NCI-H1048 (cell line): Measurements from ENCODE around the gene NUBPL.
"Not testable (repeated sequence)": the region's sequence is repeated elsewhere in the genome, so short reads cannot be mapped to it uniquely, and the experiment has no call there.

Source experiments
- DNase-seq: peaks from one replicate; lab custom pipeline; 2025; lab: John Stamatoyannopoulos, UW

The NUBPL gene

GRCh38 chr14:31677052-31677451 is 115.8 kb downstream of the NUBPL start:
- DNase-seq, result no peak

- no peak for DNase-seq
Measured at GRCh38 chr14:31677630-31678029, 116.4 kb downstream of the NUBPL start.

GRCh38 chr14:31678421-31679249 is 117.4 kb downstream of the NUBPL start:
- DNase-seq, result no peak

GRCh38 chr14:31682768-31683167 is 121.6 kb downstream of the NUBPL start:
- no peak for DNase-seq

GRCh38 chr14:31687726-31688125 is 126.5 kb downstream of the NUBPL start:
- no peak for DNase-seq

GRCh38 chr14:31690056-31690455 is 128.9 kb downstream of the NUBPL start:
- no peak for DNase-seq

GRCh38 chr14:31692376-31692781 is 131.2 kb downstream of the NUBPL start:
- DNase-seq, result no peak

- no peak for DNase-seq
Measured at GRCh38 chr14:31696378-31696777, 135.2 kb downstream of the NUBPL start.

GRCh38 chr14:31699809-31700208 is 138.6 kb downstream of the NUBPL start:
- no peak for DNase-seq

- no peak for DNase-seq
Measured at GRCh38 chr14:31700282-31701074, 139.3 kb downstream of the NUBPL start.

- DNase-seq, result no peak
Measured at GRCh38 chr14:31702130-31702529, 140.9 kb downstream of the NUBPL start.

- no peak for DNase-seq
Measured at GRCh38 chr14:31703056-31703455, 141.9 kb downstream of the NUBPL start.

- no peak for DNase-seq
Measured at GRCh38 chr14:31705731-31706130, 144.5 kb downstream of the NUBPL start.

GRCh38 chr14:31708661-31709060 is 147.5 kb downstream of the NUBPL start:
- DNase-seq, result not testable (repeated sequence)

GRCh38 chr14:31712244-31713127 is 151.3 kb downstream of the NUBPL start:
- DNase-seq, result no peak

GRCh38 chr14:31716208-31716607 is 155.0 kb downstream of the NUBPL start:
- DNase-seq, result no peak

- DNase-seq, result no peak
Measured at GRCh38 chr14:31717294-31718085, 156.3 kb downstream of the NUBPL start.

GRCh38 chr14:31718585-31718984 is 157.4 kb downstream of the NUBPL start:
- DNase-seq, result no peak

- DNase-seq, result no peak
Measured at GRCh38 chr14:31718985-31719384, 157.8 kb downstream of the NUBPL start.

GRCh38 chr14:31726337-31726736 is 165.1 kb downstream of the NUBPL start:
- DNase-seq, result no peak

- no peak for DNase-seq
Measured at GRCh38 chr14:31727797-31728196, 166.6 kb downstream of the NUBPL start.
